ENCODE data around the gene LRIT2. TPM values are rescaled to one million over a fixed set of nuclear protein-coding genes. Genes with fewer than 3 reads are reported as not detected.

LRIT2 gene
- total RNA-seq, 1 donor from 2014 or later = not detected

GRCh38 chr10:84238909-84239308 lies 13.6 kb upstream of the LRIT2 start:
- H3K9ac ChIP-seq = no peak overlapping the region
- peaks cover 21% of the 10 kb centered on the region for H3K27me3 ChIP-seq
- H3K36me3 ChIP-seq = no peaks in the 10 kb centered on the region
- H3K4me3 ChIP-seq = no peak overlapping the region
- TF ChIP-seq EZH2phosphoT487 (IDR thresholded peaks at IDR 0.05) (no peak), EZH2 (IDR thresholded peaks at IDR 0.05) (no peak), CTCF (IDR thresholded peaks at IDR 0.05) (no peak)
- Mint-ChIP-seq H3K4me3 (no peak overlapping the region), H3K27me3 (ENCODE audit: insufficient read depth, low read depth) (peaks cover 10% of the 10 kb centered on the region), H3K27ac (no peak overlapping the region), H3K36me3 (no peaks in the 10 kb centered on the region), H3K4me1 (peaks cover 3% of the 10 kb centered on the region), H3K9me3 (no peaks in the 10 kb centered on the region)
- peaks cover 1% of the 10 kb centered on the region for H3F3A ChIP-seq (ENCODE audit: low read depth)
- no peaks in the 10 kb centered on the region for H3K9me3 ChIP-seq (ENCODE audit: low read depth)
- H3K4me1 ChIP-seq = peaks cover 10% of the 10 kb centered on the region
- no peaks in the 10 kb centered on the region for H4K20me1 ChIP-seq (ENCODE audit: low read depth)
- no peak overlapping the region for H3K4me2 ChIP-seq
- no peak overlapping the region for H2AFZ ChIP-seq (replicated peaks)
- no peak overlapping the region for H3K27ac ChIP-seq
- DNase-seq (ENCODE audit: low spot score) = no peak
- no peaks in the 10 kb centered on the region for H3K79me2 ChIP-seq (ENCODE audit: low read depth)

DNA sequence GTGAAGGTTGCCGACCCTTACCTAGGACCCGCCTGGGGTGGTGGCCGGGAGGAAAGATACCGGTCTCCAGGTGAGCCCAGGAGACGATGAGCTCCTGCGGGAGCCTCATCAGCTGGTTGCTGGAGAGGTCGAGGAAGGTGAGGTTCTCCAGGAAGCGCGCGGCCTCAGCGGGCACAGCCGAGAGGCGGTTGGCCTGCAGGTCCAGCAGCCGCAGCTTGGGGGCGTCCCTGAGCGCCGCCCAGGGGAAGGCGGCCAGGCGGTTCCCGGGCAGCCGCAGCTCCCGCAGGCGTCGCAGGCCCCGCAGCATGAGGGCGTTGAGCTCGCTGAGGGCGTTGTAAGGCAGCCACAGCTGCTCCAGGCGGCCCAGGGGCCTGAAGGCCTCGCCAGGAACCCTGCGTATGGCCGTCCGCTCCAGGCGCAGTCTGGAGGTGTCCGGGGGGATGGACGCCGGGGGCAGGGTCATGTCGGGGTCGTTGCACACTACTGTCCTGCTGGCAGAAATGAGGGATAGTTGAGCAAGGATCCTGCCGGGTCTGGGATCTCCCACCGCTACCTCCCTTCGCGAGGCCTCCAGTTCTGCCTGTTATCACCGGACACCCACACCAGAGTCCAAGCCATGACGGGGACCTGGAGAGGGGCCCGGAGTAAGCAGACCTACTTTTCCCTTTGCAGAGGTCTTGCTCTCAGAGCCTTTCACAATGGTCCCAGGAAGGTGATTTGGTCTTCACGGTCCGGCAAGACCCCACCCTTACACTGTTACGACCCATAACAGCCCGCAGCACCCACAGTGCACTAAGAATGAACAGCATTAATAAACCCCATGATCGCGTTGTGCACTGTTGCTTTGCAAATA lies 12.1 kb upstream of the LRIT2 start:
- Histone ChIP-seq H3K4me2 (no peak overlapping the region), H3K36me3 (no peaks in the 10 kb centered on the region), H3K4me3 (no peak overlapping the region), H3F3A (ENCODE audit: low read depth) (no peaks in the 10 kb centered on the region), H4K20me1 (ENCODE audit: low read depth) (no peaks in the 10 kb centered on the region), H3K27me3 (peaks cover 21% of the 10 kb centered on the region), H3K9me3 (ENCODE audit: low read depth) (no peaks in the 10 kb centered on the region), H3K79me2 (ENCODE audit: low read depth) (no peaks in the 10 kb centered on the region), H3K4me1 (peaks cover 6% of the 10 kb centered on the region), H3K9ac (no peak overlapping the region), H2AFZ (replicated peaks) (peak overlapping the region; percentile 11), H3K27ac (no peak overlapping the region)
- Mint-ChIP-seq H3K9me3 (no peaks in the 10 kb centered on the region), H3K27me3 (ENCODE audit: insufficient read depth, low read depth) (peaks cover 8% of the 10 kb centered on the region), H3K4me3 (no peak overlapping the region), H3K36me3 (no peaks in the 10 kb centered on the region), H3K27ac (no peak overlapping the region), H3K4me1 (peaks cover 3% of the 10 kb centered on the region)
- peak; percentile 70 for DNase-seq (ENCODE audit: low spot score)
- TF ChIP-seq EZH2 (IDR thresholded peaks at IDR 0.05) (no peak), CTCF (IDR thresholded peaks at IDR 0.05) (peak; percentile 68), EZH2phosphoT487 (IDR thresholded peaks at IDR 0.05) (no peak)

DNA sequence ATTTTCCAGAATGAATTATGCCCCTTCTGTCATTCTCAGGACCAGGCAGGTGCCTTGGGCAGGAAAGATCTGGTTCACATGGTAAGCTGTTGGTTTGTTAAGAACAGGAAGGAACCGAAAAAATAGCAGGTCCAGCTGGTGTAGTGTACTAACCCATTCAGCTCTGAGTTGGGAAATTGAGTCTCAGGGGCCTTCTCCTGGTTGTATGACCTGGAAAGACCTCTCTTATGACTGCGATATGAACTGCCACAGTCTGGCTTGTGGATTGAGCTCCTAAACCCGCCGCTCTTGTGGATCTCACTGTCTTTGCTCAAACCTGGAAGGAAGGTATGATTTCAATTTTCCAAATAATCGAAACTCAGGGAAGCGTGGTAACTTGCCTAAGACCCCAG lies 11.5 kb upstream of the LRIT2 start:
- Histone ChIP-seq H3K27ac (no peak overlapping the region), H3K9me3 (ENCODE audit: low read depth) (no peaks in the 10 kb centered on the region), H3F3A (ENCODE audit: low read depth) (no peaks in the 10 kb centered on the region), H3K9ac (no peak overlapping the region), H3K4me2 (no peak overlapping the region), H3K79me2 (ENCODE audit: low read depth) (no peaks in the 10 kb centered on the region), H3K4me3 (no peak overlapping the region), H3K27me3 (peaks cover 21% of the 10 kb centered on the region), H3K36me3 (no peaks in the 10 kb centered on the region), H3K4me1 (peaks cover 4% of the 10 kb centered on the region), H4K20me1 (ENCODE audit: low read depth) (no peaks in the 10 kb centered on the region), H2AFZ (replicated peaks) (peak overlapping the region; percentile 11)
- no peak overlapping the region for H3K4me3 Mint-ChIP-seq
- no peak for DNase-seq (ENCODE audit: low spot score)
- H3K27ac Mint-ChIP-seq = no peak overlapping the region
- H3K9me3 Mint-ChIP-seq = no peaks in the 10 kb centered on the region
- H3K36me3 Mint-ChIP-seq = no peaks in the 10 kb centered on the region
- no peak for TF ChIP-seq EZH2phosphoT487 (IDR thresholded peaks at IDR 0.05)
- no peak for TF ChIP-seq CTCF (IDR thresholded peaks at IDR 0.05)
- no peak for TF ChIP-seq EZH2 (IDR thresholded peaks at IDR 0.05)
- H3K4me1 Mint-ChIP-seq = peaks cover under 1% of the 10 kb centered on the region
- H3K27me3 Mint-ChIP-seq (ENCODE audit: insufficient read depth, low read depth) = peaks cover 10% of the 10 kb centered on the region

All from neural progenitor cell (in vitro differentiated cells).